NB4 (cell line): ENCODE measurements around the gene TMEM63C.

Source experiments
- CTCF ChIP-seq: IDR thresholded peaks from one replicate; pipeline ENCODE4 v1.5.1; 2012; ENCODE audit warnings: low read depth, low read length
- MYC ChIP-seq: IDR thresholded peaks from 2 replicates; pipeline ENCODE4 v1.6.1; 2011; ENCODE audit warnings: low read depth, low read length

DNA sequence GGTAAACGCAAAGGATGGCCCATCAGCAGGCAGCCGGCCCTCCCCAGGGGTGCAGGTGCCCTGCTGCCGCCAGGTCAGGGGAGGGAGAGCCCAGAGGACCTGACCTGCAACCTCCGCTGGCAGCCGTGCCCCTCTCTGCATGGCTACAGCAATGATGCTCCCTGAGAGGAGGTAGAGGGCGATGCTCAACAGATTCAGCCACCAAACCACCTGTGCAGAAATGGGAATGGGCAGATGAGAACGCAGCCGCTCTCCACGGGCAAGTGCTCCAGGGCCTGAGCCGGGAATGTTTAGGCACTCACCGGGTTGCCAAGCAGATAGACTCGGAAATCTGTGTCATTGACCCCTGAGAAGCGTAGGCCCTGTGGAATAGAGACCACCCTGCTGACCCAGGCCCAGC lies 98.1 kb downstream of the TMEM63C start:
- TF ChIP-seq MYC: no peak
- no peak for TF ChIP-seq CTCF
